ENCODE data around the gene MBD6.

The MBD6 gene

GRCh38 chr12:57477710-57478681 is 44.6 kb upstream of the MBD6 start:
- DNase-seq = peak; percentile 49 to 67 (median 59)
- Histone ChIP-seq H3K27me3 (replicated peaks; ENCODE audit: control insufficient read depth, insufficient read depth, low read length, poor library complexity, severe bottlenecking) (no peaks in the 10 kb centered on the region), H3K36me3 (ENCODE audit: control insufficient read depth, insufficient read depth, low read length) (peaks cover 22% of the 10 kb centered on the region), H3K4me3 (ENCODE audit: insufficient read depth, low read depth, low read length, poor library complexity, severe bottlenecking) (peak overlapping the region; percentile 75), H3K27ac (ENCODE audit: insufficient read depth, low read length, poor library complexity, severe bottlenecking) (peak overlapping the region; percentile 90), H3K4me1 (ENCODE audit: control insufficient read depth, insufficient read depth, low read length, poor library complexity, severe bottlenecking) (peaks cover 52% of the 10 kb centered on the region), H3K9me3 (ENCODE audit: control insufficient read depth, low read length) (no peaks in the 10 kb centered on the region)

- Histone ChIP-seq H3K27ac (ENCODE audit: insufficient read depth, low read length, poor library complexity, severe bottlenecking) (peak overlapping the region; percentile 90), H3K4me3 (ENCODE audit: insufficient read depth, low read depth, low read length, poor library complexity, severe bottlenecking) (peak overlapping the region; percentile 26)
Observed at GRCh38 chr12:57479043-57479375, 43.6 kb upstream of the MBD6 start.

GRCh38 chr12:57479376-57480115 is 43.1 kb upstream of the MBD6 start, which contains the start of gene ARHGAP9:
Gene ARHGAP9, minus strand, starts transcription at chr12:57479866. Its CDS starts 460 bp downstream, at chr12:57479406.
- Histone ChIP-seq H3K4me3 (ENCODE audit: insufficient read depth, low read depth, low read length, poor library complexity, severe bottlenecking) (peak within 1 kb of the TSS; percentile 26), H3K9me3 (ENCODE audit: control insufficient read depth, low read length) (no peaks in the 10 kb centered on the region), H3K27ac (ENCODE audit: insufficient read depth, low read length, poor library complexity, severe bottlenecking) (peak within 1 kb of the TSS; percentile 90), H3K4me1 (ENCODE audit: control insufficient read depth, insufficient read depth, low read length, poor library complexity, severe bottlenecking) (peaks cover 52% of the 10 kb centered on the region), H3K27me3 (replicated peaks; ENCODE audit: control insufficient read depth, insufficient read depth, low read length, poor library complexity, severe bottlenecking) (no peaks in the 10 kb centered on the region), H3K36me3 (ENCODE audit: control insufficient read depth, insufficient read depth, low read length) (peaks cover 8% of the 10 kb centered on the region)
- DNase-seq = peak; percentile 51 to 57 (median 57)

More at GRCh38 chr12:57479043-57479375, 43.6 kb upstream of the MBD6 start:
- Histone ChIP-seq H3K4me1 (ENCODE audit: control insufficient read depth, insufficient read depth, low read length, poor library complexity, severe bottlenecking) (peaks cover 52% of the 10 kb centered on the region), H3K36me3 (ENCODE audit: control insufficient read depth, insufficient read depth, low read length) (peaks cover 14% of the 10 kb centered on the region), H3K27me3 (replicated peaks; ENCODE audit: control insufficient read depth, insufficient read depth, low read length, poor library complexity, severe bottlenecking) (no peaks in the 10 kb centered on the region), H3K9me3 (ENCODE audit: control insufficient read depth, low read length) (no peaks in the 10 kb centered on the region)
- no peak for DNase-seq

GRCh38 chr12:57481671-57482070 is 41.0 kb upstream of the MBD6 start:
- Histone ChIP-seq H3K4me1 (ENCODE audit: control insufficient read depth, insufficient read depth, low read length, poor library complexity, severe bottlenecking) (peaks cover 39% of the 10 kb centered on the region), H3K36me3 (ENCODE audit: control insufficient read depth, insufficient read depth, low read length) (no peaks in the 10 kb centered on the region), H3K4me3 (ENCODE audit: insufficient read depth, low read depth, low read length, poor library complexity, severe bottlenecking) (no peak overlapping the region), H3K9me3 (ENCODE audit: control insufficient read depth, low read length) (no peaks in the 10 kb centered on the region), H3K27ac (ENCODE audit: insufficient read depth, low read length, poor library complexity, severe bottlenecking) (peak overlapping the region; percentile 90), H3K27me3 (replicated peaks; ENCODE audit: control insufficient read depth, insufficient read depth, low read length, poor library complexity, severe bottlenecking) (no peaks in the 10 kb centered on the region)
- DNase-seq = no peak

GRCh38 chr12:57483466-57483865 is 39.2 kb upstream of the MBD6 start:
- H3K9me3 ChIP-seq (ENCODE audit: control insufficient read depth, low read length) = no peaks in the 10 kb centered on the region
- H3K27ac ChIP-seq (ENCODE audit: insufficient read depth, low read length, poor library complexity, severe bottlenecking) = no peak overlapping the region
- no peaks in the 10 kb centered on the region for H3K27me3 ChIP-seq (replicated peaks; ENCODE audit: control insufficient read depth, insufficient read depth, low read length, poor library complexity, severe bottlenecking)
- H3K36me3 ChIP-seq (ENCODE audit: control insufficient read depth, insufficient read depth, low read length) = no peaks in the 10 kb centered on the region
- peaks cover 29% of the 10 kb centered on the region for H3K4me1 ChIP-seq (ENCODE audit: control insufficient read depth, insufficient read depth, low read length, poor library complexity, severe bottlenecking)
- no peak overlapping the region for H3K4me3 ChIP-seq (ENCODE audit: insufficient read depth, low read depth, low read length, poor library complexity, severe bottlenecking)
- no peak for DNase-seq

- Histone ChIP-seq H3K4me1 (ENCODE audit: control insufficient read depth, insufficient read depth, low read length, poor library complexity, severe bottlenecking) (peaks cover 15% of the 10 kb centered on the region), H3K27ac (ENCODE audit: insufficient read depth, low read length, poor library complexity, severe bottlenecking) (no peak overlapping the region), H3K27me3 (replicated peaks; ENCODE audit: control insufficient read depth, insufficient read depth, low read length, poor library complexity, severe bottlenecking) (no peaks in the 10 kb centered on the region), H3K4me3 (ENCODE audit: insufficient read depth, low read depth, low read length, poor library complexity, severe bottlenecking) (no peak overlapping the region), H3K9me3 (ENCODE audit: control insufficient read depth, low read length) (no peaks in the 10 kb centered on the region), H3K36me3 (ENCODE audit: control insufficient read depth, insufficient read depth, low read length) (peaks cover 9% of the 10 kb centered on the region)
- DNase-seq = no peak
Observed at GRCh38 chr12:57485695-57486094, 36.9 kb upstream of the MBD6 start.

- Histone ChIP-seq H3K27me3 (replicated peaks; ENCODE audit: control insufficient read depth, insufficient read depth, low read length, poor library complexity, severe bottlenecking) (no peaks in the 10 kb centered on the region), H3K36me3 (ENCODE audit: control insufficient read depth, insufficient read depth, low read length) (peaks cover 21% of the 10 kb centered on the region), H3K27ac (ENCODE audit: insufficient read depth, low read length, poor library complexity, severe bottlenecking) (peak overlapping the region; percentile 12), H3K4me3 (ENCODE audit: insufficient read depth, low read depth, low read length, poor library complexity, severe bottlenecking) (no peak overlapping the region), H3K9me3 (ENCODE audit: control insufficient read depth, low read length) (no peaks in the 10 kb centered on the region), H3K4me1 (ENCODE audit: control insufficient read depth, insufficient read depth, low read length, poor library complexity, severe bottlenecking) (peaks cover 9% of the 10 kb centered on the region)
- DNase-seq = no peak
Observed at GRCh38 chr12:57487055-57487596, 35.5 kb upstream of the MBD6 start.

- peaks cover 9% of the 10 kb centered on the region for H3K4me1 ChIP-seq (ENCODE audit: control insufficient read depth, insufficient read depth, low read length, poor library complexity, severe bottlenecking)
- H3K27ac ChIP-seq (ENCODE audit: insufficient read depth, low read length, poor library complexity, severe bottlenecking) = peak within 1 kb of the TSS; percentile 81
- DNase-seq = peak; percentile 83 to 90 (median 90)
- H3K36me3 ChIP-seq (ENCODE audit: control insufficient read depth, insufficient read depth, low read length) = peaks cover 26% of the 10 kb centered on the region
- no peaks in the 10 kb centered on the region for H3K27me3 ChIP-seq (replicated peaks; ENCODE audit: control insufficient read depth, insufficient read depth, low read length, poor library complexity, severe bottlenecking)
- peak within 1 kb of the TSS; percentile 77 for H3K4me3 ChIP-seq (ENCODE audit: insufficient read depth, low read depth, low read length, poor library complexity, severe bottlenecking)
- H3K9me3 ChIP-seq (ENCODE audit: control insufficient read depth, low read length) = no peaks in the 10 kb centered on the region
Observed at GRCh38 chr12:57487597-57488401, 34.8 kb upstream of the MBD6 start, which contains the start of gene MARS1. Gene MARS1, plus strand, starts transcription at chr12:57488068. Its CDS starts 23 bp downstream, at chr12:57488091.

GRCh38 chr12:57488402-57489156 is 34.0 kb upstream of the MBD6 start:
- H3K9me3 ChIP-seq (ENCODE audit: control insufficient read depth, low read length) = no peaks in the 10 kb centered on the region
- H3K27ac ChIP-seq (ENCODE audit: insufficient read depth, low read length, poor library complexity, severe bottlenecking) = peak overlapping the region; percentile 81
- H3K4me1 ChIP-seq (ENCODE audit: control insufficient read depth, insufficient read depth, low read length, poor library complexity, severe bottlenecking) = peaks cover 9% of the 10 kb centered on the region
- H3K36me3 ChIP-seq (ENCODE audit: control insufficient read depth, insufficient read depth, low read length) = peaks cover 27% of the 10 kb centered on the region
- no peak for DNase-seq
- no peaks in the 10 kb centered on the region for H3K27me3 ChIP-seq (replicated peaks; ENCODE audit: control insufficient read depth, insufficient read depth, low read length, poor library complexity, severe bottlenecking)
- H3K4me3 ChIP-seq (ENCODE audit: insufficient read depth, low read depth, low read length, poor library complexity, severe bottlenecking) = peak overlapping the region; percentile 77

Measured in effector memory CD4-positive, alpha-beta T cell (primary cell).